NCI-H2227 treated with DMSO at 0.1 percent for 48 hours (cell line): ENCODE data around the gene CNN3.
"Not testable (repeated sequence)": the region's sequence is repeated elsewhere in the genome, so short reads cannot be mapped to it uniquely, and the experiment has no call there.

ENCODE experiments used
- DNase-seq: peaks from one replicate; lab custom pipeline; 2025; lab: John Stamatoyannopoulos, UW

The CNN3 gene

DNA sequence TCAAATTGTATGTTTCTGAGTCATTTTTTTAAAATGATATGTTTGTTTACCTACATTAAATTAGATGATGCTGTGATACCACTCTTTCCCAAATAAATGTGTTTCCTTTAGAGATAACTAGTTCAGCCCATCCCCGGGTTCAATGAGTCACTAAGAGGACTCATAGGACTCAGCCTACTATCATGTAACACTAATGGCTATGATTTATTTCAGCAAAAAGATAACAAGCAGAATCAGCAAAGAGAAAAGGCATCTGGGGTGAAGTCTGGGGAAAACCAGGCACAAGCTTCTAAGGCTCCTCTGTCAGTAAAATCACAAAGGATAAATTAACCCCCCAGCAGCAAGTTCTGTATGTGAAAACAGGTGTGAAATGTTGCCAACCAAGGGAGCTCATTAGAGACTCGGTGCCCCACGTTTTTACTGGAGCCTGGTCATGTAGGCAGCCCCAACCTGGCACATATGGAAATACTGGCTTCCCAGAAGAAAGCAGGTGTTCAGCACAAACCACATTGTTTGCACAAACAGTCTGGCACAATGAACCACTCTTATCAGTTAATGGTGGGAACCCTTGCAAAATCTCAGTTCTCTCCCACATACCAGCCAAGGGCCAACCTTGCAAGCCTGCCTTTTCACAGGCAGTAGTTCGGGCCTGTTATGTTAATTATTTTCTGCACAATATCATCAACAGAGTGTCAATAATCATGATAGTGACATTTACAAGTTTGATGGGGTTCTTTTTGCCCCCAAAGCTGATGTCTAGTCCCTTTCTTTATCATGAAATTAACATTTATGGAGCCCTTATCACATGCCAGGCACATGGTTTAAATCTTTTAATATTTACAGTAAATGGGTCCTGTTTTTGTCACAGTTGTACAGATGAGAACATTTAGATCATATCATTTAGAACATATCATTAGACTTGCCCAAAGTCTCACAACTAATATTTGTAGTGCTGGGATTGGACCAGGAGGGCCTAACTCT lies 23.1 kb upstream of the CNN3 start:
- peak; percentile 71 for DNase-seq

DNA sequence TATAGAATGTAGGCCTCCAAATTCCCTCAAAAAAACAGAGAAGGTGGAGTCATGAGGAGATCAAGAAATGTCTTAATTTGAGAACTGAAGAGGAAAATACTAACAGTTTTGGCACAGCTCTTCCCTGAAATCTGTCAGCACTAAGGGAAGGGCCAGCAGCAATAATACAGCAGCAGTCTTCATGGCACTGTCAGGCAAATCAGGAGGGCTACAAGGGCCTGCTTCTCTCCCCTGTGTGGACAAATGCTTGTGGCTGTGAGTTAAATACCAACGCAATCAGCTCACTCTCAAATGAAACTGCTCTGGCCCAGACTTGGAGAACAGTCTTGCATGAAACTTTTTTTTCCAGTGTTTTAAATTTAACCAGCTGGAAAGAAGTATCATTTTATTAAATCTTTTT lies 20.5 kb upstream of the CNN3 start:
- no peak for DNase-seq

DNA sequence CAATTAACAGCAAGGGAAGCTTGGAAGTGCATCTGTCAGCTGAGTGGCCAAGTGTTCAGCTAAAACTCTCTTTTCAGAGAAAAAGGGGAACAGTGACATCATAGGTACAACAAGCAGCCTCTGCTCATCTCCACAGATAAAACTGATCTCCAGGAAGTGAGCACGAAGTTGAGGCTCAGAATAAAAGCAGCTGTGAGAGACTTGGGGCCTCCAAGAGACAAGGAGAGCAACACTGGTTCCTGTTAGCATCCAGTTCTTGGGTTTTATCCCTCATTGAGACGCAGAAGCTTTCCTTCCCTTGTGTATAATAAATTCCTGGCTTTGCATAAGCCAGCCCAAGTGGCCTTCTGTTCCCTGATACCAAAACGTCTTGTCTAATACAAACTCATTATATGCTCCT lies 20.0 kb upstream of the CNN3 start:
- DNase-seq: no peak

DNA sequence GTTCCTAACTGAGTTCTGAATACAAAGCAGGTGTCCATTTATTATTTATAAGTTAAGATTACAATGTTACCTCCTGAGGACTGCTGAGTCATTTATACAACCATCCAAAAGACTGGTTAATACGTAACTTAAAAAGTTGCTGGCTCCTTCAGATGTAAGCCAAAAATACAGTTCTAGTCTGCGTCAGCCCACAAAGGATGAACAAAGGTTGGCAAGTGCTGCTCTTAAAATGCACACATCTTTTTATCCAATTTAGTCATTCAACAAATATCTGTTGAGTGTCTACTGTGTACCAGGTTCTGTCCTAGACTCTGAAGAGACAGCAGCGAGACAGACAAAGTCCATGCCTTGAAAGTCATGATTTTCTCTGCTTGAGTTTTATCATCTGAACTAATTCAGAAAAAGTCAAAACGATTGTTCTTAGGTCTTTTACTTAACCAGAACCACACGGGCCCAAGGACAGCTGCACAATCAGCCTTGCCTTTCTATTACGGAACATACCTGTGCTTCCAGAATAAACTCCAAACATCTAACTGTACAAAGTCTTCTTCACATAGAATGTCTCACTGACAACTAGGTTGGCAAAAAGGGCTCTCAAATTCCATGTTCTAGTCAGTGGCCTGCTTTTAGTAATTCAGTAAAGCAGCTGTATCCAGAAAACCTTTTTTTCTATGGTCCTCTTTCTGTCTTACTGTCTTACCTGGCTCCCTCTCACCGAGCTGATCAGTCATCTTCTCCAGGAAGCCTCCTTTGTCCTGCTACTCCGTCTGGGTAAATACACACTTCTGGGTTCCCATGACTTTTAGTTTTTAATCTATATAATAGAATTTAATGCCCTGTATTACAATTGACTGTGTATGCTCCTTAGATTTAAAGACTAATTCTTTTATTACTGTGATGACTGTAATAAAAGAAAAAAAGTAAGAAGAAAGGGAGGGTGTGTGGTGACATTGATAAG lies 15.5 kb upstream of the CNN3 start:
- DNase-seq: no peak

DNA sequence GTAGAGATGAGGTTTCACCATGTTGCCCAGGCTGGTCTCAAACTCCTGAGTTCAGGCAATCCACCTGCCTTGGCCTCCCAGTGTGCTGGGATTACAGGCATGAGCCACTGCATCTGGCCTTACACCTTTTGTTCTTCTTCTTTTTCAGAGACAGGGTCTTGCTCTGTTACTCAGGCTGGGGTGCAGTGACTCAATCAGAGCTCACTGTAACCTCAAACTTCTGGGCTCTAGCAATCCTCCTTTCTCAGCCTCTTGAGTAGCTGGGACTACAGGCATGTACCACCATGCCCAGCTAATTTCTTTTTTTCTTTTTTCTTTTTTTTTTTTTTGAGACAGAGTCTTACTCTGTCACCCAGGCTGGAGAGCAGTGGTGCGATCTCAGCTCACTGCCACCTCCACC lies 14.6 kb upstream of the CNN3 start:
- DNase-seq: not testable (repeated sequence)

DNA sequence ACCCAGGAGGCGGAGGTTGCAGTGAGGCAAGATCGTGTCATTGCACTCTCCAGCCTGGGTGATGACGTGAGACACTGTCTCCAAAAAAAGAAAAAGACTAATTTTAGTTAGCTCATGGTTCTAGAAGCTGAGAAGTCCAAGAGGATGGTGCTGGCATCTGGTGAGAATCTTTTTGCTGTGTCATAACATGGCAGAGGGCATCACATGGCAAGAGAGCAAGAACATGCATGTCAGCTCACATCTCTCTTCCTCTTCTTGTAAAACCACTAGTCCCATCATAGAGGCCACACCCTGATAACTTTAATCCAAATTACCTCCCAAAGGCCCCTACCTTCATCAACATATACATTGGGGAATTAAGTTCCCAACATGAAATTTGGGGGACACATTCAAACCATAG lies 13.8 kb upstream of the CNN3 start:
- DNase-seq: no peak

DNA sequence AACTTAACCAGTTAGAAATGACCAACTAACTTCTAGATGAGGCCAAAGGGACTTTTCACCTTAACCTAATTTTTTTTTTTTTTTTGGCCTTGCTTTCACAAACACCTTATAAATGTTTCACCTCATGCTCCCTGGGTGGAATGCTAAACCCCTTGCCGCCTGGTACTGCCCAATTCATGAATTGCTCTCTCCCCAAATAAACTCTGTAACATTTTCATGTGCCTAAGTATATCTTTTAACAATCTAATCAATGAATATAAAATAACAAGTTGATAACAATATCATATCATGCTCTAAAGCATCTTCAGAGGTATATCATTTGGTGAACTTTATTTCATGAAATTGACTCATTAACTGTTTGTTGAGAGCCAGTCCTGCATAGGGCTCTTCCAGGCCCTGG lies 10.9 kb upstream of the CNN3 start:
- no peak for DNase-seq

DNA sequence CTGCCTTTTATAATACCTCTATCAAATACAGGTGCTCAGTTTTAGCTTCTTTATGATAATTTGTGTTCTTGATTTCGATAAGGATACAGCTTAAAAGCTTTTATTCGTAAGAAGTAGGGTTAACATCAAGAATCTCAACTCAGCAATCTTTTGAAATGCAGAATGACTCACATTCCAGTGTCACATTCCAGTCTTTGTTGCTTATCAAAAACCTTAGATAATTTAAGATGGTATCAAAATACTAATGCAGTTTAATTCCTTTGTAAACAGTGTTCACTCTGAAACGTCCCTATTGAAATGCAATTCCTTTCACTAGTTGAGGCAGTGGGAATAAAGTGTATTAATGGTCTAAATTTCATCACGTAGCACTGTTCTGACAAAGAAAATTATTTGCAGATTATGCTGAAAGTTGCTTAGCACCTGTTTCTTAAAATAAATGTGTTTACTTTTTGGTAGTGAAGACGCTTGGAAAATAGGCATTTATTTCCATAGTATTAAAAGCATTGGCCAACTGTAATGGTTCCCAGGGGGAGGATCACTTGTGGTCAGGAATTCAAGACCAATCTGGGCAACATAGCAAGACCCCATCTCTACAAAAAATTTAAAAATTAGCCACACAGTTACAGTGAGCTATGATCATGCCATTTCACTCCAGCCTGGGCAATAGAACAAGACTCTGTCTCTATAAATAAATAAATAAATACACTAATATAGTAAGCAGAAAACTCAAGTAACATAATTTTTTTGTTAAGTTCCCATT lies 10.1 kb upstream of the CNN3 start:
- no peak for DNase-seq

DNA sequence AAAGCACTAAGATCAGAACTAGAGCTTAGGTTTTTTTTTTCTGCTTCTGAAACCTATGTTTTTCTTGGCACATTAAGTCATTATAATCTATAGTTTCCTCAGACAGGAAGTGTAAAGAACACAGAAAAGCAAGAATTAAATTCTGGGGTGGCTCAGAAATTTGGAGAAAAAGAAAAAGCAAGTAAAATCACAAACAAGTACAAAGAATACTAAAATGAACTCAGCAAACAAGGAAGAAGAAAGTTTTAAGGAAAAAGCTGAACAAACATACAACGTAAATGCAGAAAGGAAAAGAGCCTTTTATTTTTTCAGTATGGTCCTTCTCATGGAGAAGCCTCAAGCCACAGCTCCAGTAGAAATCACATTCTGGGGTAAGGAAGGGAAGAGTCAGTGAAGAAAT lies 8.6 kb upstream of the CNN3 start:
- no peak for DNase-seq

DNA sequence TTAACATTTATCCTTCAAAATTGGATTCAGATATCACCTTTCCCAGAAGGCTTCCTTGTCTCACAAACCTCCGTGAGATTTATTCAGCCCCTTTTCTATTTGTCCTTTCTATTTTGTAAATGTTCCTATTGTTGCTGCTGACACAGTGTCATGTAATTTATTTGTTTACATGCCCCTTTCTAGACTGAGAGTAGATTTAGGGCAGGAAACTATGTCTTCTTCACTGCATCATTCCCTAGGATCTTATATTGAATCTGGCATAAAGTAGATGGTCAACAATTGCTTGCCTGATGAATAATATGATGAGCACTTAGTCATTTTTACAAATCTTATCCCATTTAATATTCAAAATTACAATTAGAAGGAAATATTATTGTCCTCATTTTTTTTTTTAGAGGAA lies 8.1 kb upstream of the CNN3 start:
- no peak for DNase-seq

DNA sequence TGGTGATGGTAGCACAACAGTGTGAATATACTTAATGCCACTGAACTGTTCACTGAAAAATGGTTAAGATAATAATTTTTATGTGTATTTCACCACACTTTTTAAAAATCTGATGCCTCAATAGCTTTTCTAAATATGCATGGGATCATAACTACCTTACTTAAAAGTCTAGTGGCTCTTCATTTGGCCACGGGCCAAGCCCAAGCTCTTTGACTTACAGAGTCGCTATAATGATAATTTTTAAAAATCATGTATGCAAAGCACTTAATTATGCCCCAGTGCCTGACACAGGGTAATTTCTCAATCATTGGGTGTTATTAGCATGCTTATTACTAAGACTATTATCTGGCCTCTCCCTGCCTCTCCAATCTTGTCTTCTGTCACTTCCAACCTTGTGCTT lies 7.6 kb upstream of the CNN3 start:
- DNase-seq: no peak

DNA sequence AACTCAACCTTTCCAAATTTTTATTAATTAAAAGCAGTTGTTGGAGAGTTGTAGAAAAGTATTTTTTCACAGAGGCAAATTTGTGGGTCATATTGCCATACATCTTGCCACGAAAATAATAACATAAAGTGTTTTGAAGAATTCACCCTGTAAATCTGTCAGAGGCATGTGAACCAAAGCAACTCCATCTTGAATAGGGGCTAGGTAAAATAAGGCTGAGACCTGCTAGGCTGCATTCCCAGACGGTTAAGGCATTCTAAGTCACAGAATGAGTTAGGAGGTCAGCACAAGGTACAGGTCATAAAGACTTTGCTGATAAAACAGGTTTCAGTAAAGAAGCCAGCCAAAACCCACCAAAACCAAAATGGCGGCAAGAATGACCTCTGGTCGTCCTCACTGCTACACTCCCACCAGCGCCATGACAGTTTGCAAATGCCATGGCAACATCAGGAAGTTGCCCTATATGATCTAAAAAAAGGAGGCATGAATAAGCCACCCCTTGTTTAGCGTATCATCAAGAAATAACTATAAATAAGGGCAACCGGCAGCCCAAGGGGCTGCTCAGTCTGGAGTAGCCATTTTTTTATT lies 4.4 kb upstream of the CNN3 start:
- DNase-seq: no peak

DNA sequence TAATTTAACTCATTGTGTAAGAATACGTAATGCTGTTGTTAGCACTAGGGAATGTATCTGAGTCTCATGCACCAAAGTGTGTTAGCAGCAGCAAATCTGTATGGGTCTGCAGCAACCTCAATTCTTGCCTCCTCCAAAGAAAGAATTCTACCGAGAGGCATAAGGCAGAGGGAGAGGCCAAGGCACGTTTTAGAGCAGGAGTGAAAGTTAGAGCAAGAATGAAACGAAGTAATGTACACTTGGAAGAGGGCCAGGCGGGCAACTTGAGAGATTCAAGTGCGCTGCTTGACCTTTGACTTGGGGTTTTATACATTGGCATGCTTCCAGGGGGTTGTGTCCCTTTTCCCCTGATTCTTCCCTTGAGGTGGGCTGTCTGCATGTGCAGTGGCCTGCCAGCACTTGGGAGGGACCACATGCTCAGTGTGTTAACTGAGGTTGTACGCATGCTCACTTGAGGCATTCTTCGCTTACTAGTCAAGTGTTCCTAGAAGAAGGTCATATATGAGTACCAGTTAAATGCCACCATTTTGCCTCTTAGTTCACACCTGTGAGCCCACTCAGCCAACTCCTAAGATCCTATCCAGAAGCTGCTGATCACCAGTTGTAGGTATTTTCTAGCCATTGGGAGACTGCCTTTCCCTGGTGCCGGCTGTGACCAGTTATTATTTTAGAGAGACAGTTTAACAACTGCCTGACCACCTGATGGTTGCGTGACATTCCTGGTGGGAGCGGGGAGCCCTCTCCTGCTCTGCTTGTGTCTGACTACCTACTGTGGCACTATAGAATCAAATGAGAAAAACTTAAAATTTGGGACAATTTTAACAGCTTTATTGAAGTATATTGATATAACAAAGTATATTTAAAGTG lies 2.7 kb upstream of the CNN3 start:
- DNase-seq: no peak

DNA sequence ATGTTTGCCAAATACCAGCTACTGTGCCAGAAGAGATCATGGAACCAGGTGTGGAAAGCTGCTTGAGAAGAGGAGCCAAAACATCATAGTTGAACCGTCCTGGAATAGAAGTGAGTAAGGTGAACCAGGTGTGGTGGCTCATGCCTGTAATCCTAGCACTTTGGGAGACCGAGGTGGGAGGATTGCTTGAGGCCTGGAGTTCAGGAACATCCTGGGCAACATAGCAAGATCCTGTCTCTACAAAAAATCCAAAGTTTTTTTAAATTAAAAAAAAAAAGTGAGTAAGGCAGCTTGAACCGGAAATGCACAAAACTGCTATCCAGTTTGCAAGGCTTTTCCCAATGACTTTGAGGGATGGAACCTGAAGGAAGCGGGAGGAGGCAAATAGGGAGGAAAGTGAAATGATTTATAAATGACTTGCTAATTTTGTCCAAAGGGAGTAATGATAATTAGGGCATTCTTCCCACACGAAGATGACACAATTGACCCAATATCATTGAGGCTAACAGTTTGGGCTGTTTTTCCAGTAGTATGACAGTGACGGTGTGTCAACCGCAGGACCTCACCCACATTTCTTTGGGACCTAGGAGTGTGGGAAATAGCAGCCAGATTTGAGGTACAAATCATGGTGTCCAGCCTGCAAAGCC lies 1.5 kb upstream of the CNN3 start:
- DNase-seq: no peak

DNA sequence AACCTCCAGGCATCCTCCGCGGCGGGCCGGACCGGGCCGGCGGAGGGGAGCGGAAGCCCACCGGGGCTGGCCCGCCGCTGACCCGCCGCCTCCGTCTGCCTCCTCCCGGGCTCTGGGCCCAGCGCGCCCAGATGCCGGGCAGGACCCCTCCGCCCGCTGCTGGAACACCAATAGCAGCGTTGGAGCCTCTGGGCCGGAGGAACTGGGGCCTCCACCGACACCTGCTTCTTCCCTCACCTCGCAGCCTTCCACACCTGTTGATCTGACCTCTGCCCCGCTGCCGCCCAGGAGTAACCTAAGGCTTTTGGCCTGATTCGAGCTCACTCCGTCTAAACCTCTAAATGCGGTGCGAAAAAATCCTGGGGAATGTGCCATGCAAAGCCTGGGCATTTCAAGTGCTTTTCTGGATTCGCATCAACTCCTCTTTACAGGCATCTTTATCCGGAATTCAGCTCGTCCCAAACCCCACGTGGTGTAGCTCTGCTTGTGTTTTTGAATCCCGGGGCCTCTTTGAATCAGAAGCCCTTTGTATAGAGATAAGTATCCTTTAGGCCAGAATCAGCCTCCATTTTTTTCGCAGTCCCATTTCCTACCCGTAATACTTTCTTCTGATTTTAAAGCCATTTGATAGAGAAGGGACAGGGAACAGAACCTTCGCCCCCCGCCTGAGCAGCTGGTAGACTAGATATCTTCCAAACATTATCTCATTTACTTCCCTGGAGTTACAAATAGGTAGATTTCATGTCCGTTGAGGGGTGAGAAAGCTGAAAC lies 680 bp upstream of the CNN3 start:
- DNase-seq: peak; percentile 43

DNA sequence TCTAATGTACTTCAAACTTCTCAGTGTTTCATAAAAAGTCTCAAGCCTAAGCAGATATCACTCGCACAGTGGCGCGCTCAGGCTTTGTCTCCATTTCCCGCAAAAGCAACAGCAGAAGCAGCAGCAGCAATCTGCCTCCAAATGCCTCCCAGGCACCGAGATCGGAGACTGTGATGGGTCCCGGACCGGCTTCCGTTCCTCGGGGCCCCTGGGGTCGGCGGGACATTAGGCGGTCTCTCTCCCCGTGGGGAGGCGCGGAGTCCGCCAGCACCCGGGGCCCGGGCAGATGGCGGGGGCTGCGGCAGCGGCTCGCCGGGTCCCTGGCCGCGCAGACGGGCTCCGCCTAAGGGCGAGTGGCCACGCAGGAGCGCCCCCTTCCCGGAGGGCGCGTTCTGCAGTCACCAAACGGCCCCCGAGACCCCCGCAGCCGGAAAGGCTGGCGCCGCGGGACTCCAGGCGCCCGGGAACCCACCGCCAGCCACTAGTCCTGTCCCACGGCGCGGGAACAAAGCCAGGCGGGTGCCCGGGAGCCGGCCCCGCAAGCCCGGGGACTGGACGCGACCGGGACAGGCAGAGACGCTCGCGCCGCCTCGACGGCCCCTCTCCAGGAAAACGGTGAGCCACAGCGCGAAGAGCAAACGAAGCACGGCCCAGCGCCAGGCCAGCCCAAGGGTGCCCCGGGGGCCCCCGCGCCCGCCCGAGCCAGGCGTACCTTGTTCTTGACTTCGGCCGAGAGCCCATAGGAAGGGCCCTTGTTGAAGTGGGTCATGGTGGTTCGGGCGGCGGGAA lies 590 bp downstream of the CNN3 start:
- peak; percentile 53 for DNase-seq

DNA sequence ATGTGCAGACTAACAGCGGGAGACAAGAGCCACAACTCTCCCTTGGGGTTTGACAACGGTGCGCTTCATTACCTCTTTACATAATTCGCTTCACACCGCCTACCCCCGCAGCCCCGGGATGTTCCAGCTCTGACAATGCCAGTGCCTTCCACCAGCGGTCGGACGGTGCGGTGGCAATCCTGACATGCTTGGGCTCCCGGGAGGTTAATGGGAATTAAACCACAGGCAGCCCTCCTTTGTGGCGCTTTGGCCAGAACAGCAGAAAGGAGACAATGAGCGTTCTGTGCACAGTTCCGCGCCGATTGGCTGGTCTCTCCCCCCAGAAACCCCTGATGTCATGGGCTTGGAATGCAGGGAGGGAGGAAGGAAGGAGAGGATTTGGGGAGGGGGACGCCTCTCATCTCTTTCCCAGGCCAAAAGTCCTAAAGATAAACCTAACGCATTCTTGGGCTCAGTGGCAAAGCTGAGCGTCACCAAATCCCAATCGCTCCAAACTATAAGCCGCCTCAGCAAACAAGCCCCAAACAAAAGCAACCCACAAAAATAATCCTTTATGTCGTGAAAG lies 1.3 kb downstream of the CNN3 start:
- peak; percentile 45 for DNase-seq

DNA sequence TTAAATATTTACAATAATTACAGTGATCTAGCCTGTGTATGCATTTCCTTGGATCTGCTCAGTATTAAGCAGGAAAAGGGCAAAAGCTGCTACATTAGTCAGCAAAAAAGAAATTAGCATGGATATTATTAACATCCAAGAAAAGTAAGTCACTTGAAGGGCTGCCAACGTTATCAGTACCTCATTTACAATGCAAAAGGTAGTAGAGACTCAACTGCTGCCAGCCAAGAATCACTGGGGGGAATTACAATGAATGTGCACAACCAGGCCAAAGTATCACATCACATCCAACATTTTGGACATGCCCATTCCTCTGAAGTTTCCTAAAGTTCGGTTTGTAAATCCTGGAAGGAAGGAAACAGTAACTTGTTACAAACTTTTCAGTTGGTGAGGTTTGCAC lies 1.9 kb downstream of the CNN3 start:
- DNase-seq: no peak
